ENCODE measurements around the gene RAP1GAP.

RAP1GAP gene

GRCh38 chr1:21617126-21617738 lies 51.9 kb downstream of the RAP1GAP start:
- no peaks in the 10 kb centered on the region for H3K36me3 ChIP-seq (replicated peaks; ENCODE audit: insufficient read depth, low read length)
- peaks cover 12% of the 10 kb centered on the region for H3K4me1 ChIP-seq (ENCODE audit: low read length)
- H3F3A ChIP-seq (ENCODE audit: insufficient read depth, low read length) = no peaks in the 10 kb centered on the region
- H3K79me2 ChIP-seq (ENCODE audit: low read length) = no peaks in the 10 kb centered on the region
- DNase-seq = no peak
- peaks cover 54% of the 10 kb centered on the region for H3K27me3 ChIP-seq (replicated peaks; ENCODE audit: insufficient read depth, low read length)
- no peak overlapping the region for H2AFZ ChIP-seq (ENCODE audit: low read length)
- H4K20me1 ChIP-seq (ENCODE audit: insufficient read depth, low read length) = no peaks in the 10 kb centered on the region
- H3K9ac ChIP-seq (ENCODE audit: low read length) = no peak overlapping the region
- no peaks in the 10 kb centered on the region for H3K9me2 ChIP-seq (replicated peaks; ENCODE audit: insufficient read depth, low read length)
- TF ChIP-seq EZH2phosphoT487 (IDR thresholded peaks at IDR 0.05; ENCODE audit: low read length) = no peak
- no peak for TF ChIP-seq CTCF (IDR thresholded peaks at IDR 0.05; ENCODE audit: low read length)
- no peak for TF ChIP-seq EZH2 (optimal IDR thresholded peaks at IDR 0.05; ENCODE audit: low read depth, low read length)
- H3K4me2 ChIP-seq (ENCODE audit: low read depth, low read length) = no peak overlapping the region
- H3K27ac ChIP-seq (ENCODE audit: low read length) = no peak overlapping the region
- no peaks in the 10 kb centered on the region for H3K9me3 ChIP-seq (replicated peaks; ENCODE audit: insufficient read depth, low read length)
- no peak overlapping the region for H3K4me3 ChIP-seq (ENCODE audit: low read length)

- Histone ChIP-seq H4K20me1 (ENCODE audit: insufficient read depth, low read length) (no peaks in the 10 kb centered on the region), H3K36me3 (replicated peaks; ENCODE audit: insufficient read depth, low read length) (no peaks in the 10 kb centered on the region), H3K9ac (ENCODE audit: low read length) (no peak overlapping the region), H3K27me3 (replicated peaks; ENCODE audit: insufficient read depth, low read length) (peaks cover 56% of the 10 kb centered on the region), H2AFZ (ENCODE audit: low read length) (no peak overlapping the region), H3K4me3 (ENCODE audit: low read length) (no peak overlapping the region), H3K4me1 (ENCODE audit: low read length) (peaks cover 12% of the 10 kb centered on the region), H3K79me2 (ENCODE audit: low read length) (no peaks in the 10 kb centered on the region), H3F3A (ENCODE audit: insufficient read depth, low read length) (no peaks in the 10 kb centered on the region), H3K27ac (ENCODE audit: low read length) (no peak overlapping the region), H3K9me2 (replicated peaks; ENCODE audit: insufficient read depth, low read length) (no peaks in the 10 kb centered on the region), H3K9me3 (replicated peaks; ENCODE audit: insufficient read depth, low read length) (no peaks in the 10 kb centered on the region), H3K4me2 (ENCODE audit: low read depth, low read length) (no peak overlapping the region)
- TF ChIP-seq EZH2 (optimal IDR thresholded peaks at IDR 0.05; ENCODE audit: low read depth, low read length) (no peak), EZH2phosphoT487 (IDR thresholded peaks at IDR 0.05; ENCODE audit: low read length) (no peak), CTCF (IDR thresholded peaks at IDR 0.05; ENCODE audit: low read length) (no peak)
- no peak for DNase-seq
Measured at GRCh38 chr1:21616372-21616771, 52.8 kb downstream of the RAP1GAP start.

- DNase-seq = peak; percentile 18
- TF ChIP-seq CTCF (IDR thresholded peaks at IDR 0.05; ENCODE audit: low read length) (no peak), EZH2 (optimal IDR thresholded peaks at IDR 0.05; ENCODE audit: low read depth, low read length) (no peak), EZH2phosphoT487 (IDR thresholded peaks at IDR 0.05; ENCODE audit: low read length) (no peak)
- Histone ChIP-seq H3K4me1 (ENCODE audit: low read length) (peaks cover 12% of the 10 kb centered on the region), H3K9me3 (replicated peaks; ENCODE audit: insufficient read depth, low read length) (no peaks in the 10 kb centered on the region), H4K20me1 (ENCODE audit: insufficient read depth, low read length) (no peaks in the 10 kb centered on the region), H3K4me3 (ENCODE audit: low read length) (no peak overlapping the region), H3K9ac (ENCODE audit: low read length) (no peak overlapping the region), H3K9me2 (replicated peaks; ENCODE audit: insufficient read depth, low read length) (no peaks in the 10 kb centered on the region), H2AFZ (ENCODE audit: low read length) (no peak overlapping the region), H3K36me3 (replicated peaks; ENCODE audit: insufficient read depth, low read length) (no peaks in the 10 kb centered on the region), H3K4me2 (ENCODE audit: low read depth, low read length) (peak overlapping the region; percentile 24; the same call in 1 of the 2 replicates), H3K27ac (ENCODE audit: low read length) (no peak overlapping the region), H3K27me3 (replicated peaks; ENCODE audit: insufficient read depth, low read length) (peaks cover 51% of the 10 kb centered on the region), H3K79me2 (ENCODE audit: low read length) (no peaks in the 10 kb centered on the region), H3F3A (ENCODE audit: insufficient read depth, low read length) (no peaks in the 10 kb centered on the region)
Measured at GRCh38 chr1:21614419-21615115, 54.6 kb downstream of the RAP1GAP start.

All from MM.1S (cell line).